Stimulated activated naive B cell treated with anti-CD40 and anti-IgM and Interleukin-4, amounts not matched to agents 10 μg/mL and 1 μg/mL and 100 μg/mL, for 72 hours (primary cell): ENCODE data around the gene TXNDC2.
A peak's percentile ranks its signal among the peaks of the same experiment; 100 is the strongest.
"Not testable (repeated sequence)": the region's sequence is repeated elsewhere in the genome, so short reads cannot be mapped to it uniquely, and the experiment has no call there.

ENCODE experiments used
- ATAC-seq, 2 donors: fragments of 150-1000 bp; cut with Tn5 transposase; replicated peaks; 2 replicates each; pipeline ENCODE4 v1.10.0; 2021; ENCODE audit warnings: moderate library complexity in 1 of 2
- DNase-seq: peaks from one replicate; pipeline ENCODE4 v3.0.0; 2021
- H3K27ac Mint-ChIP-seq: one replicate; pipeline ENCODE4 v1.8.0; 2022; ENCODE audit warnings: mild to moderate bottlenecking, mixed read lengths
- H3K27me3 Mint-ChIP-seq, 2 donors: one replicate each; pipeline ENCODE4 v1.8.0; 2022; ENCODE audit warnings: mixed read lengths in 2 of 2
- H3K36me3 Mint-ChIP-seq, 2 donors: one replicate each; pipeline ENCODE4 v1.8.0; 2022; ENCODE audit warnings: mixed read lengths in 2 of 2, mild to moderate bottlenecking in 1 of 2
- H3K4me1 Mint-ChIP-seq, 2 donors: one replicate each; pipeline ENCODE4 v1.8.0; 2022; ENCODE audit warnings: mixed read lengths in 2 of 2, mild to moderate bottlenecking in 1 of 2
- H3K4me3 Mint-ChIP-seq, 2 donors: one replicate each; pipeline ENCODE4 v1.8.0; 2022; ENCODE audit warnings: mild to moderate bottlenecking in 2 of 2, mixed read lengths in 2 of 2, moderate library complexity in 1 of 2
- H3K9me3 Mint-ChIP-seq, 2 donors: one replicate each; pipeline ENCODE4 v1.8.0; 2022; ENCODE audit warnings: mixed read lengths in 2 of 2, mild to moderate bottlenecking in 1 of 2

TXNDC2 gene

GRCh38 chr18:9852266-9853081 lies 33.3 kb upstream of the TXNDC2 start:
- Mint-ChIP-seq H3K27me3 (peaks cover 18% of the 10 kb centered on the region in 2 donors), H3K9me3 (no peaks in the 10 kb centered on the region), H3K27ac (no peak overlapping the region), H3K4me3 (no peak overlapping the region), H3K36me3 (peaks cover 3 to 13% of the 10 kb centered on the region in 2 donors), H3K4me1 (peaks cover 8 to 9% of the 10 kb centered on the region in 2 donors)
- no peak for ATAC-seq
- no peak for DNase-seq

- H3K36me3 Mint-ChIP-seq: peaks cover 4 to 6% of the 10 kb centered on the region in 2 donors
- no peak overlapping the region for H3K27ac Mint-ChIP-seq
- ATAC-seq (no peak), DNase-seq (no peak)
- no peaks in the 10 kb centered on the region for H3K9me3 Mint-ChIP-seq
- H3K4me1 Mint-ChIP-seq: peaks cover 0 to 2% of the 10 kb centered on the region in 2 donors
- peaks cover 7 to 9% of the 10 kb centered on the region in 2 donors for H3K27me3 Mint-ChIP-seq
- no peak overlapping the region for H3K4me3 Mint-ChIP-seq
Observed at GRCh38 chr18:9854801-9855676, 30.7 kb upstream of the TXNDC2 start.

- Mint-ChIP-seq H3K4me1 (peaks cover 0 to 2% of the 10 kb centered on the region in 2 donors), H3K4me3 (no peak overlapping the region), H3K27ac (peak overlapping the region; percentile 62), H3K9me3 (no peaks in the 10 kb centered on the region), H3K27me3 (peaks cover 7 to 9% of the 10 kb centered on the region in 2 donors), H3K36me3 (peaks cover 6 to 9% of the 10 kb centered on the region in 2 donors)
- DNase-seq: no peak
- ATAC-seq: no peak
Observed at GRCh38 chr18:9855681-9856080, 30.1 kb upstream of the TXNDC2 start.

GRCh38 chr18:9856092-9856491 lies 29.7 kb upstream of the TXNDC2 start:
- H3K4me1 Mint-ChIP-seq: peaks cover 0 to 2% of the 10 kb centered on the region in 2 donors
- DNase-seq (no peak), ATAC-seq (no peak)
- H3K27me3 Mint-ChIP-seq: peaks cover 7 to 9% of the 10 kb centered on the region in 2 donors
- peaks cover 6 to 10% of the 10 kb centered on the region in 2 donors for H3K36me3 Mint-ChIP-seq
- no peaks in the 10 kb centered on the region for H3K9me3 Mint-ChIP-seq
- no peak overlapping the region for H3K4me3 Mint-ChIP-seq
- H3K27ac Mint-ChIP-seq: no peak overlapping the region

- H3K4me1 Mint-ChIP-seq, ATAC-seq, H3K36me3 Mint-ChIP-seq, DNase-seq, H3K9me3 Mint-ChIP-seq, H3K27me3 Mint-ChIP-seq, H3K4me3 Mint-ChIP-seq, H3K27ac Mint-ChIP-seq: not testable (repeated sequence)
Observed at GRCh38 chr18:9857479-9857998, 28.2 kb upstream of the TXNDC2 start.

DNA sequence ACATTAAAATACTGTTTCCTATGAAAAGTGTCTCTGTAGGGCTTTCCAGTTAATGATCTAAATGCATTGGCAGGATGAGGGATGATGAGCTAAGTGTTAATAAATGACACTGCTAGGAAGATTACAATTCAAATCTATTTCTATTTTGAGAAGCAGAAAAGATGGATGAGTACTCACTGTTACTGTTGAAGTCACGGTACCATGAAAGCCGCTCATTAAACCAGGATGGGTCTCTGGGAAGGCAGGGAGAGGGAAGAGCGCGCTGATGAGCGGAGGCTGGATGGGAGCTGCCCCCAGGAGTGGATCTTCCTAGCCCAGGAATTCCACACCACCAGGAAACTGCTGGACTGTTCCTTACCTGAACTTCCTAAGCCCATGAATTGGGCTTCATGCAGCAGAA lies 27.1 kb upstream of the TXNDC2 start:
- ATAC-seq: no peak
- H3K36me3 Mint-ChIP-seq: peaks cover 10 to 13% of the 10 kb centered on the region in 2 donors
- no peak for DNase-seq
- H3K9me3 Mint-ChIP-seq: no peaks in the 10 kb centered on the region
- no peak overlapping the region for H3K27ac Mint-ChIP-seq
- peaks cover 7 to 9% of the 10 kb centered on the region in 2 donors for H3K27me3 Mint-ChIP-seq
- peaks cover 4 to 6% of the 10 kb centered on the region in 2 donors for H3K4me1 Mint-ChIP-seq
- no peak overlapping the region for H3K4me3 Mint-ChIP-seq

DNA sequence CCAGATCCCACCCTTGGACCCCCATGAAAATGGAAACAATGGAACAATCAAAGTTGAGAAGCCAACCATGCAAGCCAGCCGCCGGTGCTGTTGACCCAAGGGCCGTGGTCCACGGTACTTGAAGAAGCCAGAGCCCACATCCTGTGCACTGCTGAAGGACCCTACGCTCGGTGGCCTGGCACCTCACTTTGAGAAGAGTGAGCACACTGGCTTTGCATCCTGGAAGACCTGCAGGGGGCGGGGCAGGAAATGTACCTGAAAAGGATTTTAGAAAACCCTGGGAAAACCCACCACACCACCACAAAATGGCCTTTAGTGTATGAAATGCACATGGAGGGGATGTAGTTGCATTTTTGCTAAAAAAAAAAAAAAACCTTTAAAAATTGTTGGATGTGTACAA lies 26.5 kb upstream of the TXNDC2 start:
- Mint-ChIP-seq H3K4me3 (no peak overlapping the region), H3K27me3 (peaks cover 7 to 9% of the 10 kb centered on the region in 2 donors), H3K9me3 (no peaks in the 10 kb centered on the region), H3K36me3 (peaks cover 10 to 13% of the 10 kb centered on the region in 2 donors), H3K27ac (no peak overlapping the region), H3K4me1 (peaks cover 4 to 6% of the 10 kb centered on the region in 2 donors)
- DNase-seq (no peak), ATAC-seq (no peak)

DNA sequence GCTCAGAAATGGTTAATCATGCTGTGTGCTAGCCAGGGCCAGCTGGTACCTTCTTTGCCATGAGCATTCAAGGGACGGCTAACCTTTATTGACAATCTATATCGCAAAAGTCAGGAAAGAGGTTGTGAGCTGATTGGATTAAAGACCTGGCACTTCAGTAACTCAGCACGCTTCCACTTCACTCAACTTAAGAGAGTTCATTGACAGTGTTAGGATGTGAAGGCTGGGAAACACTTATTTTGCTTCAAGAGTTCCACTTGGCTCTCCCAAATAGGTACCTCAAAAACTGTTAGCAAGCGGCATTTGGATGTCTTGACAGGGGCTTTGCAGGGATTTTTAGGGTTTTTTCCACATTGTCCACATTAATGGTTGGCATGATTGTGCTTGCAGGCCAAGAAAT lies 25.1 kb upstream of the TXNDC2 start:
- Mint-ChIP-seq H3K4me3 (no peak overlapping the region), H3K27me3 (peaks cover 5 to 8% of the 10 kb centered on the region in 2 donors), H3K27ac (no peak overlapping the region)

GRCh38 chr18:9861157-9861556 lies 24.6 kb upstream of the TXNDC2 start:
- DNase-seq: no peak
- H3K4me1 Mint-ChIP-seq: peaks cover 3 to 4% of the 10 kb centered on the region in 2 donors
- peaks cover 14 to 20% of the 10 kb centered on the region in 2 donors for H3K36me3 Mint-ChIP-seq
- no peak overlapping the region for H3K4me3 Mint-ChIP-seq
- H3K27me3 Mint-ChIP-seq: peaks cover 5 to 13% of the 10 kb centered on the region in 2 donors
- no peak overlapping the region for H3K27ac Mint-ChIP-seq
- ATAC-seq: peak in 1 of 2 donors; percentile 29
- peaks cover 11 to 12% of the 10 kb centered on the region in 2 donors for H3K9me3 Mint-ChIP-seq

More for the DNA sequence above, 25.1 kb upstream of the TXNDC2 start:
- peaks cover 13 to 16% of the 10 kb centered on the region in 2 donors for H3K36me3 Mint-ChIP-seq
- ATAC-seq: no peak
- H3K9me3 Mint-ChIP-seq: peaks cover 6 to 7% of the 10 kb centered on the region in 2 donors
- H3K4me1 Mint-ChIP-seq: peaks cover 4% of the 10 kb centered on the region in 2 donors
- DNase-seq: no peak

GRCh38 chr18:9861933-9862332 lies 23.8 kb upstream of the TXNDC2 start:
- H3K9me3 Mint-ChIP-seq: peaks cover 16 to 17% of the 10 kb centered on the region in 2 donors
- ATAC-seq (no peak), DNase-seq (no peak)
- H3K27me3 Mint-ChIP-seq: peaks cover 7 to 16% of the 10 kb centered on the region in 2 donors
- peaks cover 14 to 23% of the 10 kb centered on the region in 2 donors for H3K36me3 Mint-ChIP-seq
- peaks cover 3 to 4% of the 10 kb centered on the region in 2 donors for H3K4me1 Mint-ChIP-seq
- no peak overlapping the region for H3K4me3 Mint-ChIP-seq
- no peak overlapping the region for H3K27ac Mint-ChIP-seq

DNA sequence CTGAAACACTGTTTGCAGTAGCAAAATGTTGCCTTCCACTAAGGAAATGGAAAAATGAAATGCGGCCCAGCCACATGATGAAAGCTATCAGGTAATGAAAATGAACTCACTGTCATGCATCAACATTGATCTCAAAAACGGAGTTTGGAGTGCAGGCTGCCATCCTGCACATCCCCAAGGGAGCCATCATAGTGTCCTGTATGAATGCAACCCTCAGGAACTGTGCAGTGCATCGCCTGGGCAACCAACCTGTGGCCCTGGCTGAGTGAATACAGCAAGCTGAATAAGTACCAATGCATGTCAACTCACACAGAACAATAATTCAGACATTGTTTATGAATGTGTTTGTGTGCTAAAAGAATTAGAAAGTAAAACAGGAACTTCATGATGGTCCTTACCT lies 23.1 kb upstream of the TXNDC2 start:
- peaks cover 17 to 20% of the 10 kb centered on the region in 2 donors for H3K9me3 Mint-ChIP-seq
- peaks cover 8 to 16% of the 10 kb centered on the region in 2 donors for H3K27me3 Mint-ChIP-seq
- H3K27ac Mint-ChIP-seq: no peak overlapping the region
- no peak overlapping the region for H3K4me3 Mint-ChIP-seq
- ATAC-seq (peak; percentile 31 to 57), DNase-seq (no peak)
- peaks cover 14 to 23% of the 10 kb centered on the region in 2 donors for H3K36me3 Mint-ChIP-seq
- H3K4me1 Mint-ChIP-seq: peaks cover 3 to 4% of the 10 kb centered on the region in 2 donors

- DNase-seq (no peak), ATAC-seq (no peak)
- Mint-ChIP-seq H3K9me3 (peaks cover 17 to 20% of the 10 kb centered on the region in 2 donors), H3K27me3 (peaks cover 8 to 16% of the 10 kb centered on the region in 2 donors), H3K36me3 (peaks cover 14 to 23% of the 10 kb centered on the region in 2 donors), H3K27ac (no peak overlapping the region), H3K4me3 (no peak overlapping the region), H3K4me1 (peaks cover 3 to 4% of the 10 kb centered on the region in 2 donors)
Observed at GRCh38 chr18:9863282-9863681, 22.5 kb upstream of the TXNDC2 start.

DNA sequence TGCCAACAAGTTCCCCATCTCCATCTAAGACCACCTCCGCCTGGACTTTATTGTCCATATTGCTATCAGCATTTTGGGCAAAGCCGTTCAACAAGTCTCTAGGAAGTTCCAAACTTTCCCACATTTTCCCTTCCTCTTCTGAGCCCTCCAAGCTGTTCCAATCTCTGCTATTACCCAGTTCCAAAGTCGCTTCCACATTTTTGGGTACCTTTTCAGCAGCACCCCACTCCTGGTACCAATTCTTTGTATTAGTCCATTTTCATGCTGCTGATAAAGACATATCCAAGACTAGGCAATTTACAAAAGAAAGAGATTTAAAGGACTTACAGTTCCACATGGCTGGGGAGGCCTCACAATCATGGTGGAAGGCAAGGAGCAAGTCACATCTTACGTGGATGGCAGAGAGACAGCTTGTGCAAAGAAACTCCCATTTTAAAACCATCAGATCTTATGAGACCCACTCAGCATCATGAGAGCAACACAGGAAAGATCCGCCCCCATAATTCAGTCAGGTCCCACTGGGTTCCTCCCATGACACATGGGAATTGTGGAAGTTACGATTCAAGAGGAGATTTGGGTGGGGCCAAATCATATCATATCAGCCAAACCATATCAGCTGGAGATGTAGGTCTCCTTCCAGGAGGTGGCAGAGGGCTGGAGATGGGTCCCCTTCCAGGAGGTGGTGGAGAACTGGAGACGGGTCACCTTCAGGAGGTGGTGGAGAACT lies 19.8 kb upstream of the TXNDC2 start:
- Mint-ChIP-seq H3K36me3 (peaks cover 8 to 13% of the 10 kb centered on the region in 2 donors), H3K27me3 (peaks cover 11 to 23% of the 10 kb centered on the region in 2 donors), H3K27ac (no peak overlapping the region), H3K9me3 (peaks cover 17 to 20% of the 10 kb centered on the region in 2 donors), H3K4me1 (peaks cover 4 to 10% of the 10 kb centered on the region in 2 donors), H3K4me3 (no peak overlapping the region)
- no peak for DNase-seq
- no peak for ATAC-seq
